Adrenal gland (tissue), 5 donors: Measurements from ENCODE around the gene LTC4S.

Source experiments
- POLR2A ChIP-seq, 2 donors: fragments of 450-650 bp; IDR thresholded peaks; one replicate each; pipeline ENCODE4 v1.6.1; 2017; ENCODE audit warnings: antibody characterized with exemption in 2 of 2, mild to moderate bottlenecking in 2 of 2, moderate library complexity in 1 of 2
- TF ChIP-seq, protein P1 (sequence below), 6 experiments: fragments of 450-650 bp in 4 of 6; fragments of 200-600 bp in 2 of 6; sonication (generic) in 1 of 6; IDR thresholded peaks; 1 replicate in 5 of 6; 2 replicates in 1 of 6; pipeline versions ENCODE4 v1.5.1 to v1.8.0; 2016 to 2021; ENCODE audit warnings: antibody characterized with exemption in 6 of 6, mild to moderate bottlenecking in 2 of 6, moderate library complexity in 1 of 6
- donor health status: DM: no; HTN: no; CAD: no.

DNA sequence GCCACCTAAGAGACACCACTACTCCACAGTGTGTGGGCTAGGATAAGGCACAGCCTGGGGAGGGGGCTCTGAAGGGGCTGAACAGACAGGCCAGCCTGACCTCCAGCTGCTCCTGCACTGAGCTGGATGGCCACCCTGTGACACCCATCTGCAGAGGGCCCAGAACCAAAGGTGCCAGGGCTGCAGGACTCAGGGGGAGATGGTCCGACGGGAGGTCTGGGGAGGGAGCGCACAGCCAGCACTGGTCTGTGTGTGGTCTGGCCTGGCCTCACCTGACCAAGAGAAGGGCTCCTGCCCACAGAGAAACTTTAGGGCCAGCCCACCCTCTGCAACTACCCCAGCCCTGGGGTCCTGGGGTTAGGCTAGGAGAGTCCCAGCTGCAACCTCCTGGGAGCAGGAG is 789 bp downstream of the LTC4S start:
- TF ChIP-seq, protein P1, sequence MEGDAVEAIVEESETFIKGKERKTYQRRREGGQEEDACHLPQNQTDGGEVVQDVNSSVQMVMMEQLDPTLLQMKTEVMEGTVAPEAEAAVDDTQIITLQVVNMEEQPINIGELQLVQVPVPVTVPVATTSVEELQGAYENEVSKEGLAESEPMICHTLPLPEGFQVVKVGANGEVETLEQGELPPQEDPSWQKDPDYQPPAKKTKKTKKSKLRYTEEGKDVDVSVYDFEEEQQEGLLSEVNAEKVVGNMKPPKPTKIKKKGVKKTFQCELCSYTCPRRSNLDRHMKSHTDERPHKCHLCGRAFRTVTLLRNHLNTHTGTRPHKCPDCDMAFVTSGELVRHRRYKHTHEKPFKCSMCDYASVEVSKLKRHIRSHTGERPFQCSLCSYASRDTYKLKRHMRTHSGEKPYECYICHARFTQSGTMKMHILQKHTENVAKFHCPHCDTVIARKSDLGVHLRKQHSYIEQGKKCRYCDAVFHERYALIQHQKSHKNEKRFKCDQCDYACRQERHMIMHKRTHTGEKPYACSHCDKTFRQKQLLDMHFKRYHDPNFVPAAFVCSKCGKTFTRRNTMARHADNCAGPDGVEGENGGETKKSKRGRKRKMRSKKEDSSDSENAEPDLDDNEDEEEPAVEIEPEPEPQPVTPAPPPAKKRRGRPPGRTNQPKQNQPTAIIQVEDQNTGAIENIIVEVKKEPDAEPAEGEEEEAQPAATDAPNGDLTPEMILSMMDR (IDR thresholded peaks at IDR 0.05), result no peak
- TF ChIP-seq POLR2A (IDR thresholded peaks at IDR 0.05), result no peak
